Endothelial cell (in vitro differentiated cells): ENCODE results near the gene USP21. TPM values are rescaled to one million over a fixed set of nuclear protein-coding genes. Genes with fewer than 3 reads are reported as not detected.

ENCODE experiments used
- DNase-seq: peaks from one replicate; pipeline ENCODE4 v3.0.0; 2021; ENCODE audit warnings: low spot score
- H3K27ac Mint-ChIP-seq: one replicate; pipeline ENCODE4 v1.8.0; 2021; ENCODE audit warnings: mixed read lengths, inconsistent platforms; ENCODE audit not compliant: unreplicated experiment
- H3K27me3 Mint-ChIP-seq: one replicate; pipeline ENCODE4 v1.8.0; 2021; ENCODE audit warnings: mild to moderate bottlenecking, moderate library complexity, mixed read lengths, inconsistent platforms; ENCODE audit not compliant: unreplicated experiment
- H3K36me3 Mint-ChIP-seq: one replicate; pipeline ENCODE4 v1.8.0; 2021; ENCODE audit warnings: mild to moderate bottlenecking, low read depth, mixed read lengths, inconsistent platforms; ENCODE audit not compliant: unreplicated experiment
- H3K4me1 Mint-ChIP-seq: one replicate; pipeline ENCODE4 v1.8.0; 2021; ENCODE audit warnings: mild to moderate bottlenecking, mixed read lengths, inconsistent platforms; ENCODE audit not compliant: unreplicated experiment
- H3K4me3 Mint-ChIP-seq: one replicate; pipeline ENCODE4 v1.8.0; 2021; ENCODE audit warnings: mild to moderate bottlenecking, mixed read lengths, inconsistent platforms; ENCODE audit not compliant: unreplicated experiment
- H3K9me3 Mint-ChIP-seq: one replicate; pipeline ENCODE4 v1.8.0; 2021; ENCODE audit warnings: mixed read lengths, inconsistent platforms; ENCODE audit not compliant: unreplicated experiment
- CTCF ChIP-seq: fragments of 200-600 bp; sonication (generic); IDR thresholded peaks from one replicate; pipeline ENCODE4 v1.5.0; 2021; ENCODE audit warnings: antibody characterized with exemption; ENCODE audit not compliant: unreplicated experiment
- total RNA-seq: library from RNA; stranded (reverse); fragmentation: NEBNext Ultra II Directional; extraction: Animal tissue kit (Norgen Biotek cat#: 25700); gene quantifications from one replicate; pipeline ENCODE4 v1.2.1, GENCODE V29; 2021; ENCODE audit not compliant: unreplicated experiment

The USP21 gene
- total RNA-seq, 1 donor from 2014 or later, result 22.2 TPM

GRCh38 chr1:161179698-161180097, 20.4 kb downstream of the USP21 start:
- no peak for TF ChIP-seq CTCF
- H3K27ac Mint-ChIP-seq, result no peak overlapping the region
- H3K4me3 Mint-ChIP-seq, result no peak overlapping the region
- peaks cover 14% of the 10 kb centered on the region for H3K27me3 Mint-ChIP-seq
- peaks cover 30% of the 10 kb centered on the region for H3K4me1 Mint-ChIP-seq
- DNase-seq, result no peak
- H3K9me3 Mint-ChIP-seq, result no peaks in the 10 kb centered on the region
- peaks cover 18% of the 10 kb centered on the region for H3K36me3 Mint-ChIP-seq

- peaks cover 35% of the 10 kb centered on the region for H3K4me1 Mint-ChIP-seq
- no peak overlapping the region for H3K4me3 Mint-ChIP-seq
- no peak for TF ChIP-seq CTCF
- no peak for DNase-seq
- H3K27ac Mint-ChIP-seq, result no peak overlapping the region
- H3K9me3 Mint-ChIP-seq, result no peaks in the 10 kb centered on the region
- H3K27me3 Mint-ChIP-seq, result peaks cover 12% of the 10 kb centered on the region
- H3K36me3 Mint-ChIP-seq, result peaks cover 11% of the 10 kb centered on the region
These were observed 21.3 kb downstream of the USP21 start for GRCh38 chr1:161180639-161181038.

- H3K4me1 Mint-ChIP-seq, result peaks cover 36% of the 10 kb centered on the region
- no peak for TF ChIP-seq CTCF
- H3K4me3 Mint-ChIP-seq, result no peak overlapping the region
- H3K27ac Mint-ChIP-seq, result no peak overlapping the region
- H3K36me3 Mint-ChIP-seq, result no peaks in the 10 kb centered on the region
- DNase-seq, result no peak
- H3K9me3 Mint-ChIP-seq, result no peaks in the 10 kb centered on the region
- H3K27me3 Mint-ChIP-seq, result peaks cover 2% of the 10 kb centered on the region
These were observed 22.9 kb downstream of the USP21 start for GRCh38 chr1:161182214-161182613.

DNA sequence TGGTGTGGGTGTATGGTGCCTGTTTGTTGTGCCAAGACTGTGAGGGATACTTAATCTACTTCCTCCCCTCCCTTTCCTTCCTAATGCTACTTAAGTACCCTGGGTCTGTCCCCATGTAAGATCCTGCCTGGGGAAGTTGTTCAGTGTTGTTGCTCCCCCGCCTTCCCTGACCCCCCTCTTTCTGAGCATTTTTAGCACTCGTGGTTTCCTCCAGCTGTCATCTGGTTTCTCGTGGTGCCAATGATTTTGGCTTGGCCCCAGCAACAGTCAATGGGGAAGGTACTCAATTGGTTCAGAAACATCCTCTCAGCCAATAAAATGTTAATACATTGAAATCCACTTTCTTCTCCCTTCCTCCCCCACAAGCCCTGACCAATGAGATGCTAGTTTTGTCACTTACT, 26.0 kb downstream of the USP21 start:
- Mint-ChIP-seq H3K27me3 (peaks cover 2% of the 10 kb centered on the region), H3K4me3 (peak overlapping the region; percentile 5), H3K4me1 (peaks cover 45% of the 10 kb centered on the region), H3K9me3 (no peaks in the 10 kb centered on the region), H3K27ac (peak overlapping the region; percentile 12), H3K36me3 (no peaks in the 10 kb centered on the region)
- no peak for TF ChIP-seq CTCF
- no peak for DNase-seq

DNA sequence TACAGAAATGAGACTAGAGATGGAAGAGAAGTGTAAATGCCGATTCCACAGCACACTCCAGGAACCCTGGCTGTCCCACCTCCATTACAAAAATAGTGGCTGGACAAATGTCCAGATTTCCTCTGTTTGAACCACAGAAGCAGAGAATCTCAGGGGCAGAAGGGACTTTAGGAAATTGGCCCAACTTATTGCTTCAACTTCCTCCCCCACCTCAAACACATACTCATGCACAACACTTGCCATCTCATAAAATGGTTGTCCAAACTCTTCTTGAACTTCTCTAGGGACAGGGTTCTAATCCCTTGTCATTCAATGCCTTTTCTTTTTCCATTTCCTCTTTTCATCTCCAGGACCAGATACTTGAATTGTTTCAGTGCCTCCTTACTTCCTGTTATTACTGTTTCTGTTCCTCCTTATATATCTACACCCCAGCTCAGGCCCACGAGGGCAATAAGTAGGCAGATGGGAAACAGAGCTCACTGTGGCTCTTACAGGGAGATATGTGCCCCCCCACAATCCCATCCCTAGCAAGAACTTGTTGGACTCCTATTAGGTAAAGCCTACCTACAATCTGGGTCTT, 26.5 kb downstream of the USP21 start:
- Mint-ChIP-seq H3K27me3 (peaks cover 2% of the 10 kb centered on the region), H3K27ac (peak overlapping the region; percentile 14), H3K4me3 (peak overlapping the region; percentile 5), H3K9me3 (no peaks in the 10 kb centered on the region), H3K4me1 (peaks cover 49% of the 10 kb centered on the region), H3K36me3 (no peaks in the 10 kb centered on the region)
- TF ChIP-seq CTCF, result no peak
- no peak for DNase-seq
